Fibroblast of peridontal ligament (primary cell): ENCODE data around the gene ERMARD.
"Not testable (repeated sequence)": the region's sequence is repeated elsewhere in the genome, so short reads cannot be mapped to it uniquely, and the experiment has no call there.

Source experiments
- DNase-seq: peaks from one replicate; pipeline ENCODE4 v3.0.0-alpha.2; 2010; ENCODE audit errors: extremely low read depth

The ERMARD gene

GRCh38 chr6:169738204-169738975, 13.0 kb upstream of the ERMARD start:
- DNase-seq: peak; percentile 59

- DNase-seq: peak; percentile 4
Observed at GRCh38 chr6:169738976-169739529, 12.4 kb upstream of the ERMARD start.

GRCh38 chr6:169741344-169741743, 10.1 kb upstream of the ERMARD start:
- no peak for DNase-seq

GRCh38 chr6:169745405-169745804, 6.0 kb upstream of the ERMARD start:
- DNase-seq: no peak

- no peak for DNase-seq
Observed at GRCh38 chr6:169746556-169746955, 4.9 kb upstream of the ERMARD start.

- peak; percentile 21 for DNase-seq
Observed at GRCh38 chr6:169752074-169752623, 727 bp downstream of the ERMARD start.

- DNase-seq: no peak
Observed at GRCh38 chr6:169755162-169755561, 3.7 kb downstream of the ERMARD start.

- DNase-seq: no peak
Observed at GRCh38 chr6:169763308-169763707, 11.9 kb downstream of the ERMARD start.

- no peak for DNase-seq
Observed at GRCh38 chr6:169763881-169764280, 12.5 kb downstream of the ERMARD start.

GRCh38 chr6:169765789-169766188, 14.4 kb downstream of the ERMARD start:
- not testable (repeated sequence) for DNase-seq

- DNase-seq: peak; percentile 17
Observed at GRCh38 chr6:169766232-169766631, 14.8 kb downstream of the ERMARD start.

- DNase-seq: no peak
Observed at GRCh38 chr6:169766921-169767736, 15.7 kb downstream of the ERMARD start.

GRCh38 chr6:169774347-169774746, 22.9 kb downstream of the ERMARD start:
- no peak for DNase-seq

GRCh38 chr6:169775321-169775720, 23.9 kb downstream of the ERMARD start:
- DNase-seq: no peak

GRCh38 chr6:169776379-169776778, 25.0 kb downstream of the ERMARD start:
- no peak for DNase-seq

- DNase-seq: no peak
Observed at GRCh38 chr6:169777896-169778295, 26.5 kb downstream of the ERMARD start.

- no peak for DNase-seq
Observed at GRCh38 chr6:169778646-169779045, 27.2 kb downstream of the ERMARD start.

GRCh38 chr6:169779092-169779815, 27.8 kb downstream of the ERMARD start:
- no peak for DNase-seq

- DNase-seq: no peak
Observed at GRCh38 chr6:169779896-169780295, 28.5 kb downstream of the ERMARD start.

GRCh38 chr6:169780571-169781091, 29.2 kb downstream of the ERMARD start:
- peak; percentile 90 for DNase-seq

- no peak for DNase-seq
Observed at GRCh38 chr6:169782966-169783365, 31.5 kb downstream of the ERMARD start.
